DOHH2 (cell line): ENCODE results near the gene MPHOSPH9.

Experiments
- H3F3A ChIP-seq: fragments of 200-600 bp; sonication (generic), shearing (Covaris generic); 2 replicates; pipeline ENCODE4 v1.6.0; 2016; ENCODE audit warnings: antibody characterized with exemption, mild to moderate bottlenecking; ENCODE audit not compliant: control insufficient read depth, insufficient read depth
- H3K27ac ChIP-seq: fragments of 200-600 bp; sonication (generic); 2 replicates; pipeline ENCODE4 v1.5.1; 2014; ENCODE audit warnings: low read depth, mild to moderate bottlenecking, low read length, moderate library complexity
- H3K27me3 ChIP-seq: fragments of 200-600 bp; sonication (generic); 2 replicates; pipeline ENCODE4 v1.6.1; 2014; ENCODE audit warnings: mild to moderate bottlenecking, low read length, mixed read lengths; ENCODE audit not compliant: control insufficient read depth
- H3K36me3 ChIP-seq: fragments of 200-600 bp; sonication (generic); 2 replicates; pipeline ENCODE4 v1.6.1; 2014; ENCODE audit warnings: mild to moderate bottlenecking, low read length, moderate library complexity, mixed read lengths; ENCODE audit not compliant: control insufficient read depth
- H3K4me1 ChIP-seq: fragments of 200-600 bp; sonication (generic); 2 replicates; pipeline ENCODE4 v1.6.1; 2014; ENCODE audit warnings: mild to moderate bottlenecking, low read length, mixed read lengths; ENCODE audit not compliant: control insufficient read depth
- H3K4me2 ChIP-seq: fragments of 200-600 bp; sonication (generic); 2 replicates; pipeline ENCODE4 v1.6.0; 2014; ENCODE audit warnings: mild to moderate bottlenecking, low read length, moderate library complexity
- H3K4me3 ChIP-seq: fragments of 200-600 bp; sonication (generic); 2 replicates; pipeline ENCODE4 v1.5.1; 2014; ENCODE audit warnings: mild to moderate bottlenecking, low read length, mixed read lengths
- H3K79me2 ChIP-seq: fragments of 200-600 bp; sonication (generic); 2 replicates; pipeline ENCODE4 v1.6.1; 2014; ENCODE audit warnings: mild to moderate bottlenecking, low read length, mixed read lengths; ENCODE audit not compliant: control insufficient read depth
- H3K9me2 ChIP-seq: fragments of 200-600 bp; sonication (generic); replicated peaks from 2 replicates; pipeline ENCODE4 v1.6.1; 2014; ENCODE audit warnings: mild to moderate bottlenecking, low read length, mixed read lengths; ENCODE audit not compliant: control insufficient read depth
- H3K9me3 ChIP-seq: fragments of 200-600 bp; sonication (generic); 2 replicates; pipeline ENCODE4 v1.6.1; 2014; ENCODE audit warnings: antibody characterized with exemption, low read length, mixed read lengths; ENCODE audit not compliant: control insufficient read depth, insufficient read depth
- H4K20me1 ChIP-seq: fragments of 200-600 bp; sonication (generic); 2 replicates; pipeline ENCODE4 v1.6.0; 2014; ENCODE audit warnings: low read depth, mild to moderate bottlenecking, antibody characterized with exemption, low read length, moderate library complexity; ENCODE audit not compliant: control insufficient read depth, insufficient read depth
- EZH2phosphoT487 ChIP-seq: fragments of 200-600 bp; sonication (generic); IDR thresholded peaks from 2 replicates; pipeline ENCODE4 v1.6.1; 2017; ENCODE audit warnings: borderline replicate concordance, mild to moderate bottlenecking, antibody characterized with exemption, low read length, moderate library complexity, mixed read lengths
- TF ChIP-seq, protein P1 (sequence below): fragments of 200-600 bp; sonication (generic); IDR thresholded peaks from one replicate; pipeline ENCODE4 v1.5.1; 2014; ENCODE audit warnings: antibody characterized with exemption, mild to moderate bottlenecking, low read depth, low read length; ENCODE audit not compliant: poor library complexity, severe bottlenecking

Gene MPHOSPH9

DNA sequence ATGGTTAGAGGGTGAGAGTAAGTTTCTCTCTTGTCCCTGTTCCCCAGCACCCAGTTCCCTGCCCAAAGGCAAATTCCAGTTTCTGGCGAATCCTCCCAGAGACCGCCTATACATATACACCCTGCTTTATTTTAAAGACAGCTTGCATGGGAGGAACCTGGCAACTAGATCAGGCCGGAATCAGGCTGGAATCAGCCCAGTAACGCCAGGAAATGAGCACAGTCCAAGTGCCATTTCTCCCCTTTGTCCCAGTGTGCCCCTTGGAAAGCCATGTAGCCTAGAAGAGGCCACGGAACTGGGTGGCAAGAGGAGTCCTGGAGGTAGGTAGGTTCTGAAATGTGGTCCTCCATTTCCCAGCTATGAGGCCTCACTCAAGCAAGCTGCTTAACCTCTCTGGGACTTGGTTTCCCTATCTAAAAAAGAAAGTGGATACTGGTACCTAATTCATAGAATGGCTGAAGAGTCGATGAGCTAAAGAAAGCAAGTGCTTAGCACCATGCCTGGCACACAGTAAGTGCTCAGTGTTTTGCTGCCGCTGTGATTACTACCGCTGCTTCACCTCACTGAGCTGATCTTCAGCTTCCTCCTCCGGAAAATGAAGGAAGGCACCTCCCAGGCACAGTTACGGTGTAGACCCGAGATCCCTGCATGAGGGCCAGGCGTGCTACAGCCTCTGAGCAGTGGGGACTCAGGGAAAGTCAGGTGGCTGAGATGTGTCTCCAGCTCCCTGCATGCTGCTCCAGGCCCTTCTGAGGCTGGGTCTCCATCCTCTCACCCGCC lies 118.4 kb downstream of the MPHOSPH9 start:
- Histone ChIP-seq H3F3A (no peaks in the 10 kb centered on the region), H4K20me1 (no peaks in the 10 kb centered on the region), H3K79me2 (no peaks in the 10 kb centered on the region), H3K4me1 (no peaks in the 10 kb centered on the region), H3K9me3 (no peaks in the 10 kb centered on the region), H3K27me3 (peaks cover 13% of the 10 kb centered on the region; the same call in 1 of the 2 replicates), H3K4me3 (no peak overlapping the region), H3K9me2 (no peaks in the 10 kb centered on the region), H3K4me2 (no peak overlapping the region), H3K36me3 (no peaks in the 10 kb centered on the region), H3K27ac (no peak overlapping the region)
- TF ChIP-seq, protein P1, sequence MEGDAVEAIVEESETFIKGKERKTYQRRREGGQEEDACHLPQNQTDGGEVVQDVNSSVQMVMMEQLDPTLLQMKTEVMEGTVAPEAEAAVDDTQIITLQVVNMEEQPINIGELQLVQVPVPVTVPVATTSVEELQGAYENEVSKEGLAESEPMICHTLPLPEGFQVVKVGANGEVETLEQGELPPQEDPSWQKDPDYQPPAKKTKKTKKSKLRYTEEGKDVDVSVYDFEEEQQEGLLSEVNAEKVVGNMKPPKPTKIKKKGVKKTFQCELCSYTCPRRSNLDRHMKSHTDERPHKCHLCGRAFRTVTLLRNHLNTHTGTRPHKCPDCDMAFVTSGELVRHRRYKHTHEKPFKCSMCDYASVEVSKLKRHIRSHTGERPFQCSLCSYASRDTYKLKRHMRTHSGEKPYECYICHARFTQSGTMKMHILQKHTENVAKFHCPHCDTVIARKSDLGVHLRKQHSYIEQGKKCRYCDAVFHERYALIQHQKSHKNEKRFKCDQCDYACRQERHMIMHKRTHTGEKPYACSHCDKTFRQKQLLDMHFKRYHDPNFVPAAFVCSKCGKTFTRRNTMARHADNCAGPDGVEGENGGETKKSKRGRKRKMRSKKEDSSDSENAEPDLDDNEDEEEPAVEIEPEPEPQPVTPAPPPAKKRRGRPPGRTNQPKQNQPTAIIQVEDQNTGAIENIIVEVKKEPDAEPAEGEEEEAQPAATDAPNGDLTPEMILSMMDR, result no peak
- no peak for TF ChIP-seq EZH2phosphoT487

- TF ChIP-seq, protein P1, result no peak
- no peak for TF ChIP-seq EZH2phosphoT487
- no peak overlapping the region for H3K4me3 ChIP-seq
- no peaks in the 10 kb centered on the region for H3K9me3 ChIP-seq
- H3K27ac ChIP-seq, result no peak overlapping the region
- no peaks in the 10 kb centered on the region for H4K20me1 ChIP-seq
- peaks cover 13% of the 10 kb centered on the region; the same call in 1 of the 2 replicates for H3K27me3 ChIP-seq
- H3K4me1 ChIP-seq, result no peaks in the 10 kb centered on the region
- no peak overlapping the region for H3K4me2 ChIP-seq
- H3K79me2 ChIP-seq, result no peaks in the 10 kb centered on the region
- no peaks in the 10 kb centered on the region for H3K36me3 ChIP-seq
- no peaks in the 10 kb centered on the region for H3F3A ChIP-seq
- H3K9me2 ChIP-seq, result no peaks in the 10 kb centered on the region
Observed at GRCh38 chr12:123113026-123113425, 119.9 kb downstream of the MPHOSPH9 start.

- Histone ChIP-seq H3F3A (no peaks in the 10 kb centered on the region), H3K36me3 (no peaks in the 10 kb centered on the region), H4K20me1 (no peaks in the 10 kb centered on the region), H3K9me2 (no peaks in the 10 kb centered on the region), H3K4me3 (no peak overlapping the region), H3K27me3 (peaks cover 13% of the 10 kb centered on the region; the same call in 1 of the 2 replicates), H3K4me1 (peaks cover 8% of the 10 kb centered on the region), H3K4me2 (no peak overlapping the region), H3K9me3 (no peaks in the 10 kb centered on the region), H3K79me2 (no peaks in the 10 kb centered on the region), H3K27ac (no peak overlapping the region)
- TF ChIP-seq, protein P1, result no peak
- TF ChIP-seq EZH2phosphoT487, result no peak
Observed at GRCh38 chr12:123111498-123112165, 121.3 kb downstream of the MPHOSPH9 start.
